Effector memory CD8-positive, alpha-beta T cell (primary cell): ENCODE results near the gene KCNN3.

Experiments
- ATAC-seq: fragments of 150-1000 bp; cut with Tn5 transposase; replicated peaks from 2 replicates; pipeline ENCODE4 v1.10.0; 2021; ENCODE audit warnings: mild to moderate bottlenecking, moderate library complexity
- DNase-seq, 3 experiments: peaks; one replicate each; pipeline ENCODE4 v3.0.0; 2021
- H3K27ac Mint-ChIP-seq, 2 donors: one replicate each; pipeline ENCODE4 v1.8.0; 2022; ENCODE audit warnings: mild to moderate bottlenecking in 2 of 2, mixed read lengths in 2 of 2, moderate library complexity in 2 of 2
- H3K27me3 Mint-ChIP-seq, 2 donors: one replicate each; pipeline ENCODE4 v1.8.0; 2022; ENCODE audit warnings: mixed read lengths in 2 of 2
- H3K36me3 Mint-ChIP-seq: one replicate; pipeline ENCODE4 v1.8.0; 2022; ENCODE audit warnings: mild to moderate bottlenecking, moderate library complexity, mixed read lengths; ENCODE audit not compliant: insufficient read depth
- H3K4me1 Mint-ChIP-seq, 2 donors: one replicate each; pipeline ENCODE4 v1.8.0; 2022; ENCODE audit warnings: low read depth in 2 of 2, mixed read lengths in 2 of 2
- H3K4me3 Mint-ChIP-seq, 2 donors: one replicate each; pipeline ENCODE4 v1.8.0; 2022; ENCODE audit warnings: mild to moderate bottlenecking in 2 of 2, mixed read lengths in 2 of 2, moderate library complexity in 2 of 2
- H3K9me3 Mint-ChIP-seq, 2 donors: one replicate each; pipeline ENCODE4 v1.8.0; 2022; ENCODE audit warnings: mixed read lengths in 2 of 2

Gene KCNN3

DNA sequence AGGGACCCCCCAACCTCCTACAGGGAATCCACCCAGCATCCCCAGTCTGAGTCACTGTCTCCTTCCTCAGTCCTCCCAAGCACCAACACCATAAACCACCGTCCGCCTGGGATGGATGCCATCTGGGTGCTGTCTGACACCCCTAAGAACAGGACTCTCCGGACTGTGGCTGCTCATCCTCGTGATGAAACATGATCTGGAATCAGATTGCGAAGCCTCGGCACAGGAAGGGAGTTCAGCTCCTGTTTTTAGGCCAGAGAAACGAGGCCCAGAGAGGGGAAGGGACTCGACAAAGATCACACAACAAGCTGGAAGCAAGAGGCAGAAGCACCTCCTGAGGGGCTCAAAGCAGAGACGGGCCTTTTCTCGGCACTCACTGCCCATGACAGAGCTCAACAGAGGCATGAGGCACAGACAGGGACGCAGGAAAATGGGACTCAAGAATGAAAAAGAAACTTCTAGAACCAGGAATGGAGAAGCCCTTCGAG, 8.4 kb downstream of the KCNN3 start:
- no peak for DNase-seq

GRCh38 chr1:154860156-154860870, 9.8 kb downstream of the KCNN3 start:
- Mint-ChIP-seq H3K27me3 (peaks cover 46 to 83% of the 10 kb centered on the region in 2 donors), H3K27ac (no peak overlapping the region), H3K36me3 (no peaks in the 10 kb centered on the region), H3K4me1 (peaks cover 0 to 8% of the 10 kb centered on the region in 2 donors), H3K9me3 (no peaks in the 10 kb centered on the region), H3K4me3 (no peak overlapping the region)
- DNase-seq (no peak), ATAC-seq (no peak)

More for the DNA sequence above, 8.4 kb downstream of the KCNN3 start:
- Mint-ChIP-seq H3K9me3 (no peaks in the 10 kb centered on the region), H3K4me1 (peaks cover 0 to 8% of the 10 kb centered on the region in 2 donors), H3K27ac (no peak overlapping the region), H3K4me3 (no peak overlapping the region), H3K27me3 (peaks cover 53 to 89% of the 10 kb centered on the region in 2 donors), H3K36me3 (no peaks in the 10 kb centered on the region)
- no peak for ATAC-seq

DNA sequence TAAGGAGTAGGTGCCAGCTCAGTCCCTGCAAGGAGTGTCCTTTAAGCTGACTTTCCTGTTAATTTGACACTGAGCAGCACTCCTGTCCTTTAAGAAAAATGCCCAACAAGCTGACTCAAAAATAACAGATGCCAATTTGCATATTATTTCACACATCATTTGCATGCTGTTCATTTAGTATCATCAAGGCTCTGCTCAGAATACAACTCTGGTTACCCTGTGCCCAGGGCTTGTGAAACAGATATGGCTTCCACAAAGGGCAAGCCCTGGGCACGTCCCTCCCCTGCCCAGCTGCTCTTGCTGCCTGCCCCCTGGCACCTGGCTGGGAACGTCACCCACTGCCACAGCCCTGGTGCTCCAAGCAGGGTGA, 10.3 kb downstream of the KCNN3 start:
- Mint-ChIP-seq H3K27ac (no peak overlapping the region), H3K36me3 (no peaks in the 10 kb centered on the region), H3K4me1 (peaks cover 0 to 8% of the 10 kb centered on the region in 2 donors), H3K4me3 (no peak overlapping the region), H3K9me3 (no peaks in the 10 kb centered on the region), H3K27me3 (peaks cover 46 to 79% of the 10 kb centered on the region in 2 donors)
- ATAC-seq (no peak), DNase-seq (no peak)

DNA sequence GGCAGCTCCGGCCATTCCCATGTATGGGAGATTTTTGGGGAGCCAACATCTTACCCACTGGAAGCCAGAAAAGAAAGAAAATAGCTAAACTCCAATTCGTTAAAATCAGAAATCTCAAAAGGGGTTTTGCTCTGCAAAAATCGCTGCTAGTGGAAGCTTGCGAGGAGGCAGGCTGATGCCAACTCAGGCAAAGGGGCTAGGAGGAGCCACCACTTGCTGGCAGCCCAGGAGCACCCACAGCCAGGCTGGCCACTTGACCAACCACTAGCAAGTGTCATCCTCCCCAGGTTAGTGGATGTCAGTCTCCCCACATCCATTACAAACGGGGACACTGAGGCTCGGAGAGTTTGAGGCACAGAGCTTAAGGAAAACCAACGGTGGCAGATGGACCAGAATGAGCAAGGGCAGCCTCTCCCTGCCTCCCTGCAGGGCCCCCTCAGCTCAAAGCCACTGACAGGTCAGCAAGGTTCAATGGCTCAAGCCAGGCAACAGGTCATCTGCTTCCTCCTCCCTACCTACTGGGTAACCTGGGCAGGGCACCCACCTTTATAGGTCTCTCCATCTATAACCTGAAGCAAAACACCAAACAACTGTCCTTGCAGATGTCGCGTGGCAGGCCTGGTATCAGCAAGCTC, 10.8 kb downstream of the KCNN3 start:
- no peak for ATAC-seq
- peaks cover 0 to 4% of the 10 kb centered on the region in 2 donors for H3K4me1 Mint-ChIP-seq
- no peak overlapping the region for H3K27ac Mint-ChIP-seq
- H3K9me3 Mint-ChIP-seq, result no peaks in the 10 kb centered on the region
- peaks cover 41 to 74% of the 10 kb centered on the region in 2 donors for H3K27me3 Mint-ChIP-seq
- no peak for DNase-seq
- no peak overlapping the region for H3K4me3 Mint-ChIP-seq
- no peaks in the 10 kb centered on the region for H3K36me3 Mint-ChIP-seq

GRCh38 chr1:154857441-154858215, 12.5 kb downstream of the KCNN3 start:
- Mint-ChIP-seq H3K4me3 (no peak overlapping the region), H3K36me3 (no peaks in the 10 kb centered on the region), H3K9me3 (no peaks in the 10 kb centered on the region), H3K4me1 (no peaks in the 10 kb centered on the region), H3K27ac (no peak overlapping the region), H3K27me3 (peaks cover 28 to 58% of the 10 kb centered on the region in 2 donors)
- no peak for ATAC-seq
- DNase-seq, result no peak

DNA sequence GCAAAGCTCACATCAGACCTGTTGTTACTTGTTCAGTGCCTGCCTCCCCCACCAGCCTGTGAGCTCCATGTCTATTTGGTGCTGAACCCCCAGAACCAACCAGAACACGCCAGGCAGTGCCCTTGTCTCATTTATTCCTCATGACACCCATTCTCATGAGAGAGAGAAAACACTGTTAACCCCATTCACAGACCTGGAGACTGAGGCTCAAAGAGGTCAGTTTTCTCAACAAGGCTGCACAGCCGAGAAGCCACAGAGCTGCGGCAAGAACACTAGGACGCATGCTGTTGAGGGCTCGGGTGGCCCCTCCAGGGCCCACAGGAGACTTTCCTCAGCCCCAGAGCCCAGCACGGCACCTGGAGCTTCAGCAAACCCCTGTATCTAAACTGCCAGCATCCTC, 13.1 kb downstream of the KCNN3 start:
- Mint-ChIP-seq H3K4me3 (no peak overlapping the region), H3K36me3 (no peaks in the 10 kb centered on the region), H3K9me3 (no peaks in the 10 kb centered on the region), H3K4me1 (no peaks in the 10 kb centered on the region), H3K27me3 (peaks cover 22 to 52% of the 10 kb centered on the region in 2 donors), H3K27ac (peak overlapping the region in 1 of 2 donors; percentile 27)
- ATAC-seq, result no peak
- no peak for DNase-seq

GRCh38 chr1:154856544-154856943, 13.5 kb downstream of the KCNN3 start:
- Mint-ChIP-seq H3K4me3 (no peak overlapping the region), H3K27ac (peak overlapping the region in 1 of 2 donors; percentile 27), H3K9me3 (no peaks in the 10 kb centered on the region), H3K36me3 (no peaks in the 10 kb centered on the region), H3K4me1 (no peaks in the 10 kb centered on the region), H3K27me3 (peaks cover 17 to 47% of the 10 kb centered on the region in 2 donors)
- DNase-seq (no peak), ATAC-seq (no peak)

DNA sequence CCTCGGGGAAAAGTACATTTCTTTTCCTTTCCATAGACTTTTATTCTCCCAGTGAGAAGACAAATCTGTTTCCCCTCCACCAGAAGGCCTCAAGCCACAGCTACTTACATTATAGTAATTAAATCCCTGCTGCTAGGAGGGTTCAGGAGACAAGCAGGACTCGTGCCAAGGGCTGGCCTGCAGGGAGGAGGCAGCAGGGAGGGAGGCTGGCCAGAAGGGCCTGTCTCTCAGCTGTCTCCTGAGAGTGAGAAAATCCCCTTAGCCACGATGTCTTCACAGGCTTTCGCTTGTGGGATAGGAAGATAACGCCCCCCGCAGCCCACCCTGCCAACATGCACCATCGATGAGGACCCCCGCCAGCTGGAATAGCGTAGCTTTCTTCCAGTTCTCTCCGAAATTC, 14.0 kb downstream of the KCNN3 start:
- DNase-seq (no peak), ATAC-seq (no peak)
- no peak overlapping the region for H3K4me3 Mint-ChIP-seq
- no peaks in the 10 kb centered on the region for H3K36me3 Mint-ChIP-seq
- no peaks in the 10 kb centered on the region for H3K4me1 Mint-ChIP-seq
- no peaks in the 10 kb centered on the region for H3K9me3 Mint-ChIP-seq
- H3K27me3 Mint-ChIP-seq, result peaks cover 12 to 42% of the 10 kb centered on the region in 2 donors
- H3K27ac Mint-ChIP-seq, result peak overlapping the region in 1 of 2 donors; percentile 27

DNA sequence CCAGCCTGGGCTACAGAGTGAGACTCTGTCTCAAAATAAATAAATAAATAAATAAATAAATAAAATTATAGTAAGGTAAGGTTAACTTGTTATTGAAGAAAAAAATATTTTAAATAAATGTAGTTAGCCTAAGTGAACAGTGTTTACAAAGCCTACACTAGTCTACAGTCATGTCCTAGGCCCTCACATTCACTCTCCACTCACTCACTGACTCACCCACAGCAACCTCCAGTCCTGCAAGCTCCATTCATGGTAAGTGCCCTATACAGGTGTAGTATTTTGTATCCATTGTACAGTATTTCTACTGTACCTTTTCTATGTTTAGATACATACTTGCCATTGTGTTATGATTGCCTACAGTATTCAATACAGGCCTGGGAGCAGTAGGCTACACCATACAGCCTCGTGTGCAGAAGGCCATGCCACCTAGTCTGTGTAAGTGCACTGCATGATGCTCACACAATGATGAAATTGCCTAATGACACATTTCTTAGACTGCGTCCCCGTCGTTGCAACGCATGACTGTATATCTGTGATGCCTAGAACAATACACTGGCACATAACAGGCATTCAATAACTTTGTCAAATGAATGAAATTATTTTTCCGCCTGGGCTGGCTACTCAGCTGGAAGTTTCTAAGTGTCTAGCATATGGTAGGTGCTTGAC, 14.8 kb downstream of the KCNN3 start:
- Mint-ChIP-seq H3K27me3 (peaks cover 10 to 35% of the 10 kb centered on the region in 2 donors), H3K4me3 (no peak overlapping the region), H3K36me3 (no peaks in the 10 kb centered on the region), H3K27ac (no peak overlapping the region), H3K9me3 (no peaks in the 10 kb centered on the region), H3K4me1 (no peaks in the 10 kb centered on the region)
- ATAC-seq (no peak), DNase-seq (no peak)

GRCh38 chr1:154852845-154853244, 17.2 kb downstream of the KCNN3 start:
- Mint-ChIP-seq H3K36me3 (no peaks in the 10 kb centered on the region), H3K9me3 (no peaks in the 10 kb centered on the region), H3K4me3 (no peak overlapping the region), H3K27ac (no peak overlapping the region), H3K4me1 (no peaks in the 10 kb centered on the region), H3K27me3 (peaks cover 7 to 29% of the 10 kb centered on the region in 2 donors)
- DNase-seq (no peak), ATAC-seq (no peak)

DNA sequence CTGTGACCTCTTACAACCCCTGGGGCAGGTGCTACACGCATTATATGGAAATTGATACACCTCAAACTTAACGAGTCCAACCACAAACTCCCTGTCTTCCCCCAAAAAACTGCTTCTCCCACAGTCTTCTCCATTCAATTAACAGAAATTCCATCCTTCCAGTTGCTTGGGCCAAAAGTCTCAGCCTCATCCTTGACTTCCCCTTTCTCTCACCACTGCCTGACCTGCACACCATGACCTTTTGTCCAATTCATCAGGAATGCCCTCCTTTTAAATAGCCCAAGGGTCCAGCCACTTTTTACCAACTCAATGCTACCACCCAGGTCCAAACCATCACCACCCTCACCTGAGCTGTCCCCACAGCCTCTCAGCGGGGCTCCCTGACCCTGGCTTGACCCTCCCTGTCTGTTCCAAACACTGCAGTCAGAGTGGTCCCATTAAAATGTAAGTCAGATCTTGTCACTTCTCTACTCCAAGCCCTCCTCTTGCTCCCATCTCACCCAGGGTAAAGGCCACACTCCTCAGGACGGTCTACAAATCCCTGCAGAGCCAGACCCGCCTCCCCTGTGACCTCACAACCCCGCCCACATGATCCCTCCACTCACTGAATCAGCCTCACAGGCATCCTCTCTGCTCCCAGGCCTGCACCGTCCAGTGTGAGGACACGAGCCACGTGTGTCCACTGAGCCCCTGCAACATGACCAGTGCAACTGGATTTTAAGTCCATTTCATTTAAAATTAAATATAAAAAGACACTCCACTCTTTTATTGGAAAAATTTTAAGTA, 18.5 kb downstream of the KCNN3 start:
- Mint-ChIP-seq H3K4me1 (no peaks in the 10 kb centered on the region), H3K4me3 (no peak overlapping the region), H3K27ac (no peak overlapping the region), H3K36me3 (no peaks in the 10 kb centered on the region), H3K9me3 (no peaks in the 10 kb centered on the region), H3K27me3 (peaks cover 7 to 29% of the 10 kb centered on the region in 2 donors)
- DNase-seq (no peak), ATAC-seq (no peak)

DNA sequence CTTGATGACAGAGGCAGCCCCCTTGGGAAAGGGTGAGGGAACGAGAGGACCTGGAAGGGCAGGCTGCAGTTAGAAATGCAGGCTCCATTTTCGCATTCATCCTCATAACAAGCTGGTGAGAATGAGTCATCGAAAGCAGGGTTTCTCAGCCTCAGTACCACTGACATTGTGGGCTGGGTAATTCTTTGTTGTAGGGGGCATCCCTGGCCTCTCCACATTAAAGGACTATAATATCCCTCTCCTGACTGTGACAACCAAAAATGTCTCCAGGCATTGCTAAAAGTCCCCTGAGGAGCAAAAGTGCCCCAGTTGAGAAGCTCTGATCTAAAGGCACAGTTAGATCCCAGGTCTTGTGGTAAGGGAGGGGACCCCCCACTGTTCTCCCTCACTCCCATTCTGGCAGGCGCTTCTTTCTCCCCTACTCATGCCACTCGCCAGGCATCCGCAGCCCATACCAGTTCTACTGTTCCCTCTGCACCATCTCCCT, 20.4 kb downstream of the KCNN3 start:
- no peaks in the 10 kb centered on the region for H3K4me1 Mint-ChIP-seq
- no peak overlapping the region for H3K27ac Mint-ChIP-seq
- H3K9me3 Mint-ChIP-seq, result no peaks in the 10 kb centered on the region
- peaks cover 13 to 35% of the 10 kb centered on the region in 2 donors for H3K27me3 Mint-ChIP-seq
- no peaks in the 10 kb centered on the region for H3K36me3 Mint-ChIP-seq
- no peak overlapping the region for H3K4me3 Mint-ChIP-seq
- DNase-seq (no peak), ATAC-seq (no peak)
